Peyer's patch (tissue), 4 donors: ENCODE measurements around the gene A1BG. TPM values are rescaled to one million over a fixed set of nuclear protein-coding genes. Genes with fewer than 3 reads are reported as not detected.
A peak's percentile ranks its signal among the peaks of the same experiment; 100 is the strongest.

Source experiments
- DNase-seq, 3 donors: peaks; one replicate each; pipeline ENCODE4 v3.0.0-alpha.2; 2017 to 2019
- H3K27ac ChIP-seq, 4 donors: fragments of 200-600 bp; sonication (generic); one replicate each; pipeline ENCODE4 v1.5.1; 2016 to 2019
- H3K27me3 ChIP-seq, 2 donors: fragments of 200-600 bp; sonication (generic); one replicate each; pipeline ENCODE4 v1.5.1; 2019
- H3K36me3 ChIP-seq, 3 donors: fragments of 200-600 bp; sonication (generic); one replicate each; pipeline ENCODE4 v1.5.1; 2016 to 2019
- H3K4me1 ChIP-seq, 4 donors: fragments of 200-600 bp; sonication (generic); one replicate each; pipeline ENCODE4 v1.5.1; 2016 to 2019
- H3K4me3 ChIP-seq, 4 donors: fragments of 200-600 bp; sonication (generic); 1 replicate in 3 of 4; 2 replicates in 1 of 4; pipeline ENCODE4 v1.5.1; 2016 to 2019; ENCODE audit warnings: mild to moderate bottlenecking in 1 of 4
- H3K9me3 ChIP-seq, 4 donors: fragments of 200-600 bp; sonication (generic); one replicate each; pipeline ENCODE4 v1.5.1; 2016 to 2019; ENCODE audit warnings: mild to moderate bottlenecking in 1 of 4
- POLR2A ChIP-seq, 2 donors: fragments of 450-650 bp; IDR thresholded peaks; one replicate each; pipeline ENCODE4 v1.5.1; 2017; ENCODE audit warnings: antibody characterized with exemption in 2 of 2, mild to moderate bottlenecking in 2 of 2, moderate library complexity in 2 of 2
- total RNA-seq, 4 donors: library from RNA; depleted of rRNA; stranded (reverse); fragments of >200 nt; gene quantifications; one replicate each; pipeline ENCODE4 v1.1.0, GENCODE V29; 2016
- TF ChIP-seq, protein P1 (sequence below), 6 experiments: fragments of 450-650 bp in 4 of 6; fragments of 200-600 bp in 2 of 6; sonication (generic) in 1 of 6; IDR thresholded peaks; one replicate each; pipeline ENCODE4 v1.5.1; 2017 to 2019; ENCODE audit warnings: antibody characterized with exemption in 6 of 6, mild to moderate bottlenecking in 3 of 6, moderate library complexity in 1 of 6

A1BG gene
- 10 to 100 TPM in 1 of 4 donors, 1 to 10 TPM in 2, not detected in 1; 5.4 to 26.4 (median 8.3) TPM for total RNA-seq

GRCh38 chr19:58352760-58353671 lies at the start of gene A1BG:
Gene A1BG (minus strand): TSS chr19:58353492. CDS start chr19:58353437, 55 bp downstream.
- no peak for DNase-seq

GRCh38 chr19:58401840-58402421 lies 48.6 kb upstream of the A1BG start:
- Histone ChIP-seq H3K27ac (peak overlapping the region in 3 of 4 donors; percentile 65 to 82 (median 77)), H3K9me3 (no peaks in the 10 kb centered on the region), H3K36me3 (no peaks in the 10 kb centered on the region), H3K27me3 (peaks cover 0 to 9% of the 10 kb centered on the region in 2 donors), H3K4me1 (peaks cover 4 to 24% (median 8%) of the 10 kb centered on the region in 4 donors), H3K4me3 (peak overlapping the region; percentile 47 to 80 (median 62))
- TF ChIP-seq, protein P1, sequence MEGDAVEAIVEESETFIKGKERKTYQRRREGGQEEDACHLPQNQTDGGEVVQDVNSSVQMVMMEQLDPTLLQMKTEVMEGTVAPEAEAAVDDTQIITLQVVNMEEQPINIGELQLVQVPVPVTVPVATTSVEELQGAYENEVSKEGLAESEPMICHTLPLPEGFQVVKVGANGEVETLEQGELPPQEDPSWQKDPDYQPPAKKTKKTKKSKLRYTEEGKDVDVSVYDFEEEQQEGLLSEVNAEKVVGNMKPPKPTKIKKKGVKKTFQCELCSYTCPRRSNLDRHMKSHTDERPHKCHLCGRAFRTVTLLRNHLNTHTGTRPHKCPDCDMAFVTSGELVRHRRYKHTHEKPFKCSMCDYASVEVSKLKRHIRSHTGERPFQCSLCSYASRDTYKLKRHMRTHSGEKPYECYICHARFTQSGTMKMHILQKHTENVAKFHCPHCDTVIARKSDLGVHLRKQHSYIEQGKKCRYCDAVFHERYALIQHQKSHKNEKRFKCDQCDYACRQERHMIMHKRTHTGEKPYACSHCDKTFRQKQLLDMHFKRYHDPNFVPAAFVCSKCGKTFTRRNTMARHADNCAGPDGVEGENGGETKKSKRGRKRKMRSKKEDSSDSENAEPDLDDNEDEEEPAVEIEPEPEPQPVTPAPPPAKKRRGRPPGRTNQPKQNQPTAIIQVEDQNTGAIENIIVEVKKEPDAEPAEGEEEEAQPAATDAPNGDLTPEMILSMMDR (IDR thresholded peaks at IDR 0.05): no peak
- no peak for TF ChIP-seq POLR2A (IDR thresholded peaks at IDR 0.05)
- peak in 2 of 3 donors; percentile 43 to 50 for DNase-seq

More at GRCh38 chr19:58352760-58353671, at the start of gene A1BG:
- TF ChIP-seq POLR2A (IDR thresholded peaks at IDR 0.05): no peak
- TF ChIP-seq, protein P1 (IDR thresholded peaks at IDR 0.05): no peak
- H3K4me1 ChIP-seq: peaks cover 0 to 25% (median 13%) of the 10 kb centered on the region in 4 donors
- H3K4me3 ChIP-seq: no peak within 1 kb of the TSS
- no peaks in the 10 kb centered on the region for H3K9me3 ChIP-seq
- no peaks in the 10 kb centered on the region for H3K27me3 ChIP-seq
- H3K36me3 ChIP-seq: no peaks in the 10 kb centered on the region
- H3K27ac ChIP-seq: no peak within 1 kb of the TSS

GRCh38 chr19:58400916-58401839 lies 47.9 kb upstream of the A1BG start:
- Histone ChIP-seq H3K9me3 (no peaks in the 10 kb centered on the region), H3K27ac (peak overlapping the region; percentile 65 to 82 (median 71)), H3K4me3 (peak overlapping the region; percentile 47 to 80 (median 62)), H3K36me3 (no peaks in the 10 kb centered on the region), H3K27me3 (peaks cover 0 to 13% of the 10 kb centered on the region in 2 donors), H3K4me1 (peaks cover 4 to 29% (median 8%) of the 10 kb centered on the region in 4 donors)
- peak; percentile 46 to 53 for TF ChIP-seq POLR2A (IDR thresholded peaks at IDR 0.05)
- TF ChIP-seq, protein P1 (IDR thresholded peaks at IDR 0.05): peak in 1 of 6 experiments; percentile 11
- peak; percentile 99 to 100 (median 100) for DNase-seq

DNA sequence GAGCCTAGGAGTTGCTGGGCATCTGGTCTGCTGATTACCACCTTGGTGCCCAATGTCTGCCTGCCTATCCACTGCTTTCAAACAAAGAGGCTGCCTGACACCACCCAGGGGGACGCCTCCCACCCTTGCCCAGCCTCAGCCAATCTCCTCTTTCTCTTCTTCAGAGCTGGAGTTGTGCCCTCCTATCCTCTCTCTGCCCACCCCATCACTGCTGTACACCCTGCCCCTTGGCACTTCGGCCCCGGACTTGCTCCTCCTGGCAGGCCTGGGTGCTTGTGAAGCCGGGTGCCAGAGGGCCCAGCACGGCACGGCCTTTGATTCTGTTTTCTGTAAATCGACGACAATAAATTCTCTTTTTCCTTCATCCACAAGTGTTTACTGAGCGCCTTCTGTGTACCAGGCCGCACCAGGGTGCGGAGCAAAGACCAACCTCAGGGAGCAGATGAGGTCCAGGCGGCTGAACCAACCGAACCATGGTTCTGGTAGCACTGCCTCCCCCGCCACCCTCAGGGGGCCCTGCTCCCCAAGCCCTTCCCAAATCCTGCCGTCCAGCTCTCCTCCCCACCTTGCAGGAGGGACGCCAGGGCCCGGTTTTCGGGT lies 47.1 kb upstream of the A1BG start:
- peak overlapping the region in 1 of 4 donors; percentile 48 for H3K27ac ChIP-seq
- DNase-seq: no peak
- peak overlapping the region; percentile 47 to 80 (median 56) for H3K4me3 ChIP-seq

More for the DNA sequence above, 47.1 kb upstream of the A1BG start:
- no peaks in the 10 kb centered on the region for H3K9me3 ChIP-seq
- TF ChIP-seq, protein P1 (IDR thresholded peaks at IDR 0.05): no peak
- no peak for TF ChIP-seq POLR2A (IDR thresholded peaks at IDR 0.05)
- H3K4me1 ChIP-seq: peaks cover 4 to 33% (median 8%) of the 10 kb centered on the region in 4 donors
- no peaks in the 10 kb centered on the region for H3K36me3 ChIP-seq
- peaks cover 0 to 18% of the 10 kb centered on the region in 2 donors for H3K27me3 ChIP-seq
